Measurements from ENCODE around the gene UBA7. TPM values are rescaled to one million over a fixed set of nuclear protein-coding genes. Genes with fewer than 3 reads are reported as not detected.

The UBA7 gene
- total and polyA plus RNA-seq, 2 donors (not counting 3 experiments of a cell fraction or from before 2014, with no cell fraction given): 57.4 to 80.7 TPM

GRCh38 chr3:49844464-49845183 is 30.9 kb upstream of the UBA7 start:
- H3K36me3 ChIP-seq (ENCODE audit: control insufficient read depth in 2 of 2, extremely low read depth in 1 of 2, insufficient read depth in 2 of 2, low read length in 2 of 2): peaks cover 0 to 2% of the 10 kb centered on the region in 2 experiments
- ChIA-PET POLR2A (no interaction called here), CTCF (interaction anchor here (0.9 to 2.9 kb wide), 4 partner anchors 18 to 42 kb away, joined by 3 to 16 read pairs (median 6); partner anchors contain the start of gene INKA1)
- FAIRE-seq (no peak), DNase-seq (ENCODE audit: low read depth, low spot score) (no peak)
- no peaks in the 10 kb centered on the region for H3K79me2 ChIP-seq (ENCODE audit: control insufficient read depth, insufficient read depth, low read length)
- H3K9me3 ChIP-seq (replicated peaks; ENCODE audit: control insufficient read depth, insufficient read depth, low read length): no peaks in the 10 kb centered on the region
- H3K9ac ChIP-seq (replicated peaks; ENCODE audit: extremely low read depth, insufficient read depth, low read length): no peak overlapping the region
- no peak overlapping the region for H3K4me3 ChIP-seq (replicated peaks in 1 of 3; ENCODE audit: insufficient read depth in 1 of 3, low read depth in 1 of 3, low read length in 3 of 3)
- BruUV-seq (replicated peaks): no TSS peak
- peaks cover 11% of the 10 kb centered on the region for H3K4me1 ChIP-seq (ENCODE audit: control insufficient read depth, extremely low read depth, insufficient read depth, low read length)
- no peaks in the 10 kb centered on the region for H3K9me1 ChIP-seq (replicated peaks; ENCODE audit: control insufficient read depth, extremely low read depth, insufficient read depth, low read length)
- H3K27me3 ChIP-seq (ENCODE audit: control insufficient read depth in 2 of 2, insufficient read depth in 2 of 2, low read length in 2 of 2): no peaks in the 10 kb centered on the region
- dilution Hi-C loops (cut with MboI; ENCODE audit: extremely low pct_ligation_motif_present, low sequenced_read_pairs): no loop called here
- no peak overlapping the region for H3K4me2 ChIP-seq (ENCODE audit: insufficient read depth, low read length)
- intact Hi-C loops (cut with micrococcal nuclease): no loop called here
- H4K20me1 ChIP-seq (replicated peaks; ENCODE audit: control insufficient read depth, extremely low read depth, insufficient read depth, low read length): no peaks in the 10 kb centered on the region
- H3K27ac ChIP-seq (ENCODE audit: insufficient read depth, low read depth, low read length): no peak overlapping the region
- H2AFZ ChIP-seq (ENCODE audit: low read depth, low read length): no peak overlapping the region
- no peak for TF ChIP-seq MAX (IDR thresholded peaks at IDR 0.05; ENCODE audit: insufficient read depth, insufficient read length)
- TF ChIP-seq JUN (IDR thresholded peaks at IDR 0.05; ENCODE audit: borderline replicate concordance, insufficient read depth, insufficient read length, low read depth): no peak
- no peak for TF ChIP-seq CTCF (IDR thresholded peaks at IDR 0.05; ENCODE audit: extremely low read depth in 1 of 2, insufficient read depth in 1 of 2, low read depth in 1 of 2, low read length in 2 of 2)
- no peak for TF ChIP-seq FOS (IDR thresholded peaks at IDR 0.05; ENCODE audit: borderline replicate concordance, insufficient read depth, low read length)
- no peak for TF ChIP-seq POLR2AphosphoS5 (IDR thresholded peaks at IDR 0.05; ENCODE audit: insufficient read depth, low read depth, low read length)
- TF ChIP-seq EZH2 (IDR thresholded peaks at IDR 0.05; ENCODE audit: borderline replicate concordance, low read depth, low read length, severe bottlenecking): no peak
- TF ChIP-seq POLR2A (IDR thresholded peaks at IDR 0.05; ENCODE audit: low read depth, low read length): no peak
- TF ChIP-seq GATA2 (IDR thresholded peaks at IDR 0.05; ENCODE audit: insufficient read depth, insufficient read length, low read depth, low read length): no peak
- TF ChIP-seq MYC (IDR thresholded peaks at IDR 0.05; ENCODE audit: low read depth, low read length): no peak
